CD14-positive monocyte (primary cell): ENCODE results near the gene QSOX1. TPM values are rescaled to one million over a fixed set of nuclear protein-coding genes. Genes with fewer than 3 reads are reported as not detected.

Source experiments
- DNase-seq, 3 donors: peaks; one replicate each; pipeline ENCODE4 v3.0.0-alpha.2; 2011 to 2022
- H2AFZ ChIP-seq: 2 replicates; pipeline ENCODE4 v1.6.0; 2012; ENCODE audit warnings: mild to moderate bottlenecking, low read depth, low read length, inconsistent platforms; ENCODE audit not compliant: insufficient read depth, poor library complexity, severe bottlenecking
- H3K27ac ChIP-seq, 2 donors: 1 replicate in 1 of 2; 2 replicates in 1 of 2; pipeline ENCODE4 v1.5.1; 2012 to 2013; ENCODE audit warnings: low read length in 2 of 2, control low read depth in 1 of 2, inconsistent platforms in 1 of 2, low read depth in 1 of 2, mild to moderate bottlenecking in 1 of 2
- H3K27me3 ChIP-seq, 2 donors: one replicate each; pipeline versions ENCODE4 v1.6.0 to v1.6.1; 2011 to 2013; ENCODE audit warnings: low read length in 2 of 2; ENCODE audit not compliant: control insufficient read depth in 2 of 2, insufficient read depth in 2 of 2
- H3K36me3 ChIP-seq, 2 donors: replicated peaks in 1 of 2; 1 replicate in 1 of 2; 2 replicates in 1 of 2; pipeline versions ENCODE4 v1.5.1 to v1.6.1; 2012 to 2013; ENCODE audit warnings: low read length in 2 of 2, control low read depth in 1 of 2, inconsistent platforms in 1 of 2, mild to moderate bottlenecking in 1 of 2; ENCODE audit not compliant: insufficient read depth in 2 of 2, control insufficient read depth in 1 of 2
- H3K4me1 ChIP-seq, 2 donors: 1 replicate in 1 of 2; 2 replicates in 1 of 2; pipeline versions ENCODE4 v1.5.1 to v1.6.1; 2012 to 2013; ENCODE audit warnings: low read length in 2 of 2, control low read depth in 1 of 2, inconsistent platforms in 1 of 2, mild to moderate bottlenecking in 1 of 2, moderate library complexity in 1 of 2; ENCODE audit not compliant: insufficient read depth in 2 of 2, control insufficient read depth in 1 of 2
- H3K4me2 ChIP-seq: replicated peaks from 2 replicates; pipeline ENCODE3; 2012; ENCODE audit warnings: low read length, moderate library complexity, mild to moderate bottlenecking; ENCODE audit not compliant: poor library complexity, severe bottlenecking; ENCODE audit errors: extremely low read depth
- H3K4me3 ChIP-seq, 3 experiments: fragments of 200-600 bp in 1 of 3; sonication (generic) in 1 of 3; replicated peaks in 1 of 3; 1 replicate in 2 of 3; 2 replicates in 1 of 3; pipeline ENCODE4 v1.5.1; 2011 to 2013; ENCODE audit warnings: low read length in 3 of 3, mild to moderate bottlenecking in 3 of 3, control low read depth in 2 of 3, low read depth in 2 of 3, inconsistent platforms in 1 of 3, moderate library complexity in 1 of 3
- H3K79me2 ChIP-seq: 2 replicates; pipeline ENCODE4 v1.6.0; 2012; ENCODE audit warnings: mild to moderate bottlenecking, control low read depth, inconsistent platforms, low read length, moderate library complexity; ENCODE audit not compliant: insufficient read depth
- H3K9ac ChIP-seq: 2 replicates; pipeline ENCODE4 v1.6.0; 2017; ENCODE audit warnings: low read length, mild to moderate bottlenecking; ENCODE audit not compliant: insufficient read depth, poor library complexity, severe bottlenecking
- H3K9me3 ChIP-seq, 2 donors: replicated peaks in 1 of 2; 1 replicate in 1 of 2; 2 replicates in 1 of 2; pipeline versions ENCODE4 v1.5.1 to v1.6.1; 2012 to 2013; ENCODE audit warnings: low read length in 2 of 2, control low read depth in 1 of 2; ENCODE audit not compliant: control insufficient read depth in 1 of 2, insufficient read depth in 1 of 2
- H4K20me1 ChIP-seq: 2 replicates; pipeline ENCODE4 v1.6.0; 2012; ENCODE audit warnings: mild to moderate bottlenecking, low read length, control low read depth, moderate library complexity; ENCODE audit not compliant: insufficient read depth
- H3K27ac Mint-ChIP-seq, 7 donors: one replicate each; pipeline ENCODE4 v1.8.0; 2020; ENCODE audit warnings: mild to moderate bottlenecking in 7 of 7, mixed read lengths in 7 of 7, moderate library complexity in 6 of 7, inconsistent platforms in 2 of 7
- H3K27me3 Mint-ChIP-seq, 3 donors: one replicate each; pipeline ENCODE4 v1.8.0; 2021 to 2022; ENCODE audit warnings: low read depth in 3 of 3, mild to moderate bottlenecking in 3 of 3, mixed read lengths in 3 of 3, moderate library complexity in 3 of 3, inconsistent platforms in 1 of 3
- H3K36me3 Mint-ChIP-seq, 2 donors: one replicate each; pipeline ENCODE4 v1.8.0; 2020; ENCODE audit warnings: mixed read lengths in 2 of 2, inconsistent platforms in 1 of 2, mild to moderate bottlenecking in 1 of 2
- H3K4me1 Mint-ChIP-seq: one replicate; pipeline ENCODE4 v1.8.0; 2020; ENCODE audit warnings: mild to moderate bottlenecking, mixed read lengths
- H3K4me3 Mint-ChIP-seq, 2 donors: one replicate each; pipeline ENCODE4 v1.8.0; 2020; ENCODE audit warnings: mild to moderate bottlenecking in 2 of 2, mixed read lengths in 2 of 2, moderate library complexity in 1 of 2
- H3K9me3 Mint-ChIP-seq, 7 donors: one replicate each; pipeline ENCODE4 v1.8.0; 2020 to 2022; ENCODE audit warnings: mixed read lengths in 7 of 7, mild to moderate bottlenecking in 6 of 7, moderate library complexity in 6 of 7, inconsistent platforms in 2 of 7
- WGBS: methylation state at CpG from one replicate; pipeline ENCODE4 v1.1.5; 2013; ENCODE audit warnings: missing lambda C conversion rate; ENCODE audit not compliant: insufficient coverage; 5-methylcytosine and 5-hydroxymethylcytosine counted together
- intact Hi-C, 2 donors: fragments of 100-400 bp; cut with micrococcal nuclease; formaldehyde crosslinking; loops; one replicate each; pipeline versions ENCODE4 v1.15.0 to v1.15.1; 2023
- polyA plus RNA-seq, 3 donors: library from polyadenylated mRNA; depleted of rRNA in 1 of 3; unstranded in 2 of 3; stranded (reverse) in 1 of 3; fragments of 300-500 nt in 2 of 3; fragments of >200 nt in 1 of 3; fragmentation: Illumina TruSeq in 2 of 3; gene quantifications; 1 replicate in 2 of 3; 2 replicates in 1 of 3; pipeline ENCODE4 v1.2.3, GENCODE V29; 2012 to 2021
- TF ChIP-seq, protein P1 (sequence below): fragments of 200-600 bp; IDR thresholded peaks from one replicate; pipeline ENCODE4 v1.8.0; 2022; ENCODE audit warnings: antibody characterized with exemption, mild to moderate bottlenecking

Gene QSOX1
- polyA plus RNA-seq, 3 donors = 34.5 to 86.5 (median 35.8) TPM

DNA sequence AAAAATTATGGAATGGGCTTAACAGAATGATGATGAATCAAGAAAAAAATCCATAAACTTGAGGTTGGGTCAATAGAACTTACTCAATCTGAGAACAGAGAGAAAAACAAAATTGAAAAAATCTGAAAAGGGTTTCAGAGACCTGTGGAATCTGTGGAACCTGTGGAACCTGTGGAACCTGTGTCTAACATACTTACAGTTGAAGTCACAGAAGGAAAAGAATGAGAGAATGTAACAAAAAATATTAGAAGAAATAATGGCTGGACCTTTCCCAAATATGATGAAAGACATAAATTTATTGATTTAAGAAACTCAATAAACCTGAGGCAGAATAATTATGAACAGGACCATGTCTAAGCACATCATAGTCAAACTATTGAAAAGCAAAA lies 17.7 kb upstream of the QSOX1 start:
- Mint-ChIP-seq H3K27ac (no peak overlapping the region), H3K9me3 (peaks cover 0 to 2% (median 0%) of the 10 kb centered on the region in 7 donors), H3K36me3 (peaks cover 0 to 5% of the 10 kb centered on the region in 2 donors), H3K27me3 (peaks cover 0 to under 1% (median 0%) of the 10 kb centered on the region in 3 donors), H3K4me3 (no peak overlapping the region), H3K4me1 (peaks cover 21% of the 10 kb centered on the region)
- no peak overlapping the region for H3K27ac ChIP-seq
- peaks cover 15 to 18% of the 10 kb centered on the region in 2 donors for H3K4me1 ChIP-seq
- H3K4me3 ChIP-seq = no peak overlapping the region
- no peaks in the 10 kb centered on the region for H3K36me3 ChIP-seq
- no peaks in the 10 kb centered on the region for H3K27me3 ChIP-seq
- no peaks in the 10 kb centered on the region for H3K79me2 ChIP-seq
- no peak overlapping the region for H3K9ac ChIP-seq
- H2AFZ ChIP-seq = no peak overlapping the region
- intact Hi-C loops = no loop called here
- no peak overlapping the region for H3K4me2 ChIP-seq
- TF ChIP-seq, protein P1, sequence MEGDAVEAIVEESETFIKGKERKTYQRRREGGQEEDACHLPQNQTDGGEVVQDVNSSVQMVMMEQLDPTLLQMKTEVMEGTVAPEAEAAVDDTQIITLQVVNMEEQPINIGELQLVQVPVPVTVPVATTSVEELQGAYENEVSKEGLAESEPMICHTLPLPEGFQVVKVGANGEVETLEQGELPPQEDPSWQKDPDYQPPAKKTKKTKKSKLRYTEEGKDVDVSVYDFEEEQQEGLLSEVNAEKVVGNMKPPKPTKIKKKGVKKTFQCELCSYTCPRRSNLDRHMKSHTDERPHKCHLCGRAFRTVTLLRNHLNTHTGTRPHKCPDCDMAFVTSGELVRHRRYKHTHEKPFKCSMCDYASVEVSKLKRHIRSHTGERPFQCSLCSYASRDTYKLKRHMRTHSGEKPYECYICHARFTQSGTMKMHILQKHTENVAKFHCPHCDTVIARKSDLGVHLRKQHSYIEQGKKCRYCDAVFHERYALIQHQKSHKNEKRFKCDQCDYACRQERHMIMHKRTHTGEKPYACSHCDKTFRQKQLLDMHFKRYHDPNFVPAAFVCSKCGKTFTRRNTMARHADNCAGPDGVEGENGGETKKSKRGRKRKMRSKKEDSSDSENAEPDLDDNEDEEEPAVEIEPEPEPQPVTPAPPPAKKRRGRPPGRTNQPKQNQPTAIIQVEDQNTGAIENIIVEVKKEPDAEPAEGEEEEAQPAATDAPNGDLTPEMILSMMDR = no peak
- H3K9me3 ChIP-seq = no peaks in the 10 kb centered on the region
- H4K20me1 ChIP-seq = no peaks in the 10 kb centered on the region
- no peak for DNase-seq

DNA sequence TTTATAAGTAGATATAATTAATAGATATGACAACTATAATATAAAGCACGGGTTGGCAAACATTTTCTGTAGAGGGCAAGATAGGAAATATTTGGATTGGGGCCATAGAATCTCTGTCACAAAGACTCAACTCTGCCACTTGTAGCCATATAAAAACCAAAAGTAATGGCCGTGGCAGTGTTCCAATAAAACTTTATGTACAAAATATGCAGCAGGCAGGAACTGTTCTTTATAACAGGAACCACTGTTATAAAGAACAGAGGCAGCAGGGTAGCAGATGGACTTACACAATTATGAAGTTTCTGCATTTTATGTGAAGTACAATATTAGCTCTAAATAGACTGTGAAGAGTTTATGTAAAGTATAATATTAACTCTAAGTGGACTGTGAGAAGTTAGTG lies 16.9 kb upstream of the QSOX1 start:
- DNase-seq = peak in 1 of 3 donors; percentile 27

More for the DNA sequence above, 16.9 kb upstream of the QSOX1 start:
- intact Hi-C loops = no loop called here
- WGBS = no CpG with 5 or more reads among the region's 2 CpGs
- H3K36me3 ChIP-seq = no peaks in the 10 kb centered on the region
- no peaks in the 10 kb centered on the region for H4K20me1 ChIP-seq
- H3K4me1 ChIP-seq = peaks cover 7 to 10% of the 10 kb centered on the region in 2 donors
- TF ChIP-seq, protein P1 = no peak
- H3K9ac ChIP-seq = no peak overlapping the region
- Mint-ChIP-seq H3K36me3 (peaks cover 0 to under 1% of the 10 kb centered on the region in 2 donors), H3K4me1 (peaks cover 13% of the 10 kb centered on the region), H3K4me3 (no peak overlapping the region), H3K27ac (no peak overlapping the region), H3K27me3 (peaks cover 2% of the 10 kb centered on the region in 3 donors), H3K9me3 (peaks cover 0 to 2% (median 0%) of the 10 kb centered on the region in 7 donors)
- no peak overlapping the region for H3K4me2 ChIP-seq
- H3K9me3 ChIP-seq = no peaks in the 10 kb centered on the region
- H3K79me2 ChIP-seq = no peaks in the 10 kb centered on the region
- H2AFZ ChIP-seq = no peak overlapping the region
- no peak overlapping the region for H3K27ac ChIP-seq
- H3K4me3 ChIP-seq = no peak overlapping the region
- no peaks in the 10 kb centered on the region for H3K27me3 ChIP-seq
